Thoracic aorta endothelial cell (primary cell): Measurements from ENCODE around the gene TNFRSF25. TPM values are rescaled to one million over a fixed set of nuclear protein-coding genes. Genes with fewer than 3 reads are reported as not detected.

Experiments used
- small RNA-seq: library from RNA; depleted of rRNA; stranded (forward); fragments of <200 nt; gene quantifications from one replicate; pipeline ENCODE3, GENCODE V24; 2012
- total RNA-seq: library from RNA; depleted of rRNA; stranded (reverse); fragments of >200 nt; gene quantifications from 2 replicates; pipeline ENCODE4 v1.2.3, GENCODE V29; 2012

TNFRSF25 gene, protein sequence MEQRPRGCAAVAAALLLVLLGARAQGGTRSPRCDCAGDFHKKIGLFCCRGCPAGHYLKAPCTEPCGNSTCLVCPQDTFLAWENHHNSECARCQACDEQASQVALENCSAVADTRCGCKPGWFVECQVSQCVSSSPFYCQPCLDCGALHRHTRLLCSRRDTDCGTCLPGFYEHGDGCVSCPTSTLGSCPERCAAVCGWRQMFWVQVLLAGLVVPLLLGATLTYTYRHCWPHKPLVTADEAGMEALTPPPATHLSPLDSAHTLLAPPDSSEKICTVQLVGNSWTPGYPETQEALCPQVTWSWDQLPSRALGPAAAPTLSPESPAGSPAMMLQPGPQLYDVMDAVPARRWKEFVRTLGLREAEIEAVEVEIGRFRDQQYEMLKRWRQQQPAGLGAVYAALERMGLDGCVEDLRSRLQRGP
- total RNA-seq: 15.2 and 15.4 TPM in 2 replicates

DNA sequence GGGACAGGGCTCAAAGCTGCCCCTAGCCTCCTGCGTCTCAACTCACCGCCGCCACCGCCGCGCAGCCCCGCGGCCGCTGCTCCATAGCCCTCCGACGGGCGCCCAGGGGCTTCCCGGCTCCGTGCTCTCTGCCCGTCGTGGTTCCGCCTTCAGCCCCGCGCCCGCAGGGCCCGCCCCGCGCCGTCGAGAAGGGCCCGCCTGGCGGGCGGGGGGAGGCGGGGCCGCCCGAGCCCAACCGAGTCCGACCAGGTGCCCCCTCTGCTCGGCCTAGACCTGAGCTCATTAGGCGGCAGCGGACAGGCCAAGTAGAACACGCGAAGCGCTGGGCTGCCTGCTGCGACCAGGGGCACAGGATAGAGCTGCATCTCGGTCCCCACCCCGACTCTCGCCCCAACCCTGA, at the start of gene TNFRSF25:
Gene TNFRSF25 (minus strand): TSS at position 151 of the 400 bp plus-strand sequence. CDS start 66 bp downstream, at position 85.

DNA sequence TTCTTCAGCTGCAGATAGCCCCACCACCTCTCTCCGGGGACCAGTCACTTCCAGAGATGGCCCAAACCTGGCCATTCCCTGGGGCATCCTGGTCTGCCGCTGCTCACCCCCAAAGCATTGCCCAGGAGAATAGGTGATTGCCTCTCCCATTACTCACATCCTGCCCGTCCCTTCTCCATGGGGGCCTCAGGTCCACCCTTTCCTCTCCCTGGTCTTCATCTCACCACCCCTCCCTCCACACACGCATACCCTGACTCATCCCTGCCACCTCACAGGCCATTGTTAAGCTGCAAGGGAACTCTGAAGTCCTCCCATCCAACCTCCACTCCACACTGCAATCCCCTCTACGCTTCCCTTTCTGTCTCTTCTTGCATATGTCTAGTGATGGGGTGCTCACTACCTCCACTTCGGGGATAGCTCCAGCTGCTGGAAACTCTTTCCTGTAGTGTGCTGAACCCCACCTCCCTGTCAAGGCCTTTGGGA, 25.5 kb upstream of the TNFRSF25 start, which contains the start of gene PLEKHG5:
Gene PLEKHG5 (minus strand): TSS at position 188 of the 483 bp plus-strand sequence. CDS start 14,096 bp downstream, outside the sequence.

DNA sequence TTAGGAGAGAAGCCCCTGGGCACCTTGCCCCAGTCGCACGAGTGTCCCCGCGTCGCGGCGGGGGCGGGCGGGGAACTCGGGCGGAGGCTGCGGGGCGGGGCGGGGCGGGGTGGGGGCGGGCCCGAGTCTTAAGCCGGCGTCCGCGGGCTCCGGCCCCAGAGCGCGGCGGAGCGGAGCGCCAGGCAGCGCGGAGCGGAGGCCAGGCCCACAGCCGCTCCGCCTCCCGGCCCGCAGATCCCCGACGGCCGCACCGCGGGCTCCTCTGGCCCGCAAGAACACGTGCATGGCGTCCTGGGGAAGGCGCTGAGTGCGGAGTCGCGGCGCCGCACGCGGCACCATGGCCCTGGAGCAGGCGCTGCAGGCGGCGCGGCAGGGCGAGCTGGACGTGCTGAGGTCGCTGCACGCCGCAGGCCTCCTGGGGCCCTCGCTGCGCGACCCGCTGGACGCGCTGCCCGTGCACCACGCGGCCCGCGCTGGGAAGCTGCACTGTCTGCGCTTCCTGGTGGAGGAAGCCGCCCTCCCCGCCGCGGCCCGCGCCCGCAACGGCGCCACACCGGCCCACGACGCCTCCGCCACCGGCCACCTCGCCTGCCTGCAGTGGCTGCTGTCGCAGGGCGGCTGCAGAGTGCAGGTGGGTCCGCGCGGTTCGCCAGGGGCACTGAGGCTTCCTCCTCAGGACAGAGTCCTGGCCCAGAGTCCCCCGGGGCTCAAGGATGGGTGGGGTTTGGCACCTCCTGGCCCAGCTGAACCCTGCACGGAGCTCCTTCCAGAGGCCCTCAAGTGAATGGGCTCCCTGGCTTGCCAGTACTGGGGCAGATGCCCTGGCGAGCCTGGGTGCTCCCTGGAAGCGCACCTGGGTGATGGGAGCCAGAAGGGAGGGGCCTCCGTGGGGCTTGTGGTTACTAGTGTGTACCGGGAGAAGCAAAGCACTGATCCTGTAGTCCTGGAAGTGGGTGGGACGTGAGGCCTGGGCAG, 41.1 kb downstream of the TNFRSF25 start, which contains the start of gene ESPN:
Gene ESPN (plus strand): TSS at position 158 of the 975 bp plus-strand sequence. CDS start 180 bp downstream, at position 338.

DNA sequence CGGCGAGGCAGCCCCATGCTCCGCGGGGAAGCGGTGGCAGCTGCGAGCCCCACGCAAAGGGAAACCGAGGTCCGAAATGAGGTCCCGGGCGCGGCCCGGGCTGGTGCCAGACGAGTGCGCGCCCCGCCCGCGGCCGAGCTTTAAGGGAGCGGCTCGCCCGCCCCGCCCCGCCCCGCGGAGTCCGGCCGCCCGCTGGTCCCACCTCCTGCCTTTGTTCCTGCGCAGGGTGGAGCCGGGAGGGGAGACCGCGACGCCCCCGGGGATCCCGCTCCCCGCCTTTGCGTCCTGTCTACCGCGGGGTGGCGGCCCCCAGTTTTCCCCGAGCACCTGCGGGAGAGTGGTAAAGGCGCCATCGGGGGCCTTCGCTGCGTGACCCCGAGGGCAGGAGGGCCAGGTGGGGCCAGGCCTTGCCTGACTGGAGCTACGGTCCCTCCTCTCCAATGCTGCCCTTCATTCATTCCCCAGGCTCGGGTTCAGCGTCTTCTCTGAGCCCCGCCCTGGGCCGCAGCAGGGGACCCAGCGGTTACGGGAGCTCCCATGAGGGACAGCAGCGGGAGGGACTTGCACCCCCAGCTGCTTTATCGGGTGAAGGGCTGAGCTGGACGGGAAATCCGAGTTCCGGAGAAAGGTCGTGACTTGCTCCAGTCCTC, 46.0 kb downstream of the TNFRSF25 start, which contains the start of gene HES2:
Gene HES2 (minus strand): TSS at position 116 of the 650 bp plus-strand sequence. CDS start 99 bp downstream, at position 17.

Small RNA genes lying within 50 kb of the gene (small RNA-seq; reads per million reads assigned to genes)
- gene MIR4252: not detected

Other genes starting within 250 kb of the TNFRSF25 start
- 73.3 and 87.0 TPM in 2 replicates for gene ICMT, start 230.2 kb downstream of the TNFRSF25 start, total RNA-seq
- gene HES3, start 222.0 kb downstream of the TNFRSF25 start, total RNA-seq: not detected in 2 replicates
- gene GPR153, start 205.1 kb downstream of the TNFRSF25 start, total RNA-seq: 1.1 and 1.5 TPM in 2 replicates
- 54.7 and 68.6 TPM in 2 replicates for gene ACOT7, start 72.4 kb downstream of the TNFRSF25 start, total RNA-seq
- 32.6 and 40.6 TPM in 2 replicates for gene HES2, start 46.3 kb downstream of the TNFRSF25 start, total RNA-seq
- 0.65 and 1.1 TPM in 2 replicates for gene ESPN, start 41.4 kb downstream of the TNFRSF25 start, total RNA-seq
- gene PLEKHG5, start 25.5 kb upstream of the TNFRSF25 start, total RNA-seq: 39.0 and 43.3 TPM in 2 replicates
- 53.6 and 66.2 TPM in 2 replicates for gene NOL9, start 88.3 kb upstream of the TNFRSF25 start, total RNA-seq
- 0.07 TPM in 1 of 2 replicates, not detected in the other for gene TAS1R1, start 89.1 kb upstream of the TNFRSF25 start, total RNA-seq
- gene ZBTB48, start 113.8 kb upstream of the TNFRSF25 start, total RNA-seq: 7.8 and 10.1 TPM in 2 replicates
- 28.3 and 31.5 TPM in 2 replicates for gene KLHL21, start 136.7 kb upstream of the TNFRSF25 start, total RNA-seq
- gene PHF13, start 147.6 kb upstream of the TNFRSF25 start, total RNA-seq: 10.4 and 11.6 TPM in 2 replicates
- gene THAP3, start 158.7 kb upstream of the TNFRSF25 start, total RNA-seq: 11.9 and 12.0 TPM in 2 replicates
- 54.1 and 56.3 TPM in 2 replicates for gene DNAJC11, start 235.6 kb upstream of the TNFRSF25 start, total RNA-seq